GM10847 (cell line): ENCODE results near the gene PDE4D.

ENCODE experiments used
- POLR2A ChIP-seq: IDR thresholded peaks from 2 replicates; pipeline ENCODE4 v1.6.1; 2011; ENCODE audit not compliant: insufficient read length; ENCODE audit errors: extremely low read depth

PDE4D gene

DNA sequence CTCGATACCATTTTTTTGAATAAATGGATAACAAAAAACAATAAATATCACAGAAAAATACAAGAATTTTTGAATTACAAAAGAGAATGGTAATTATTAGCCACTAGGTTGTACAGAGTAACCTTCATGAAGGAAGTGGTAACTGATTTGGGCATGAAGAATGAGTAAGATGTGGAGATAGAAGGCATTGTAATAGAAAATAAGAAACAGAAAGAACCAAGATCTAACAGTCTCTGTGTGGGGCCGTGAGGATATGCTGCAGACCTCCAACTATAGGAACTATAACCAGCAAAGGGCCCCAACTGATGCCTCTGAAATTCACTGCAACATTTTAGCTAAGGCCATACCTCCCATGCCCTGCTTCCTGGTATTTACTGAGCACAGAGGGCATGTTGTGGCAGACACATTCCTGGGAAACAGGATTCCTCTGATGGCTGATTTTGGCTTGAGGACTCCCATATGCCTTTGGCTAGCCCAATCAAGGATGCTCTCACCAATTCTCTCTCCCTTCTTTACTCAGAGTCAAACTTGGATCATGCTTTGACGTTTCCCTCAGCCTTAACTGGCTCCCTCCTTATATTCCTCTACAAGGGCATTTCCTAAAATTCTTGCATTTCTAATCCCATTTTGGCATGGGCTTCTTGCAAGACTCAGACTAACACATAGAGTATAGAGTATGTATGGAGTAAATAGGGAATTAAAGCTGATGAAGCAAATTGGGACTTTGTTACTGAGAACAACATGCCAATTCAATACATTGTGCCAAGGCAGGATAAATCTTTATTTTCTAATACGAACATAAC, 208.9 kb downstream of the PDE4D start:
- TF ChIP-seq POLR2A, result no peak

- no peak for TF ChIP-seq POLR2A
Measured at GRCh38 chr5:59683311-59683710, 210.2 kb downstream of the PDE4D start.

- no peak for TF ChIP-seq POLR2A
Measured at GRCh38 chr5:59682542-59682941, 211.0 kb downstream of the PDE4D start.

GRCh38 chr5:59678943-59679342, 214.6 kb downstream of the PDE4D start:
- TF ChIP-seq POLR2A, result no peak

- TF ChIP-seq POLR2A, result no peak
Measured at GRCh38 chr5:59674763-59675162, 218.8 kb downstream of the PDE4D start.

DNA sequence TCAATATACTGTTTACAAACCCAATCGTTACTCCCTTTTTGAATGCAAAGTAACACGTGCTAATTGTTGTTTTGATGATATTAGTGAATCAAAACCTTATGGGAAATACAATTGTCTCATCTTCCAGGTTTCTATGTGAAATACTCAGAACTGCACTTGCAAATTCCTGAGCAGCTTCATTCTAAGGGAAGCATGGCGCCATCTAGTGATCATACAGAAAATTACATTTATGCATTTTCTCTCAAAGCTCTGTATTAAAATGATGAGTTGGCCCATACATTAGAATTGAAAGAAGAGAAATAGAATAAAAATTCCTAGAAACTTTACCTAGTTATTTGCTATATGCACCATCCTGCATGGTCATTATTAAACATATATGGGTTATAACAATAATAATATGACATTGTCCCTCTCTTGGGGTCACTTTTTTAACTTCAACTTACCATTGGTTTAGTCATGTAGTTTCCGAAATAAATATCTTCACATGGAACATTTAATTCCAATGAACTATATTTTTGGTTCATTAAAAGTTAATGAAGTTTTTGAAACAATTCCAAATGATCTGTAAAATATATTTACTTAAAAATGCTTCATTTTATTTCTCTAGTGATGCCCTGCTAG, 220.0 kb downstream of the PDE4D start:
- no peak for TF ChIP-seq POLR2A

DNA sequence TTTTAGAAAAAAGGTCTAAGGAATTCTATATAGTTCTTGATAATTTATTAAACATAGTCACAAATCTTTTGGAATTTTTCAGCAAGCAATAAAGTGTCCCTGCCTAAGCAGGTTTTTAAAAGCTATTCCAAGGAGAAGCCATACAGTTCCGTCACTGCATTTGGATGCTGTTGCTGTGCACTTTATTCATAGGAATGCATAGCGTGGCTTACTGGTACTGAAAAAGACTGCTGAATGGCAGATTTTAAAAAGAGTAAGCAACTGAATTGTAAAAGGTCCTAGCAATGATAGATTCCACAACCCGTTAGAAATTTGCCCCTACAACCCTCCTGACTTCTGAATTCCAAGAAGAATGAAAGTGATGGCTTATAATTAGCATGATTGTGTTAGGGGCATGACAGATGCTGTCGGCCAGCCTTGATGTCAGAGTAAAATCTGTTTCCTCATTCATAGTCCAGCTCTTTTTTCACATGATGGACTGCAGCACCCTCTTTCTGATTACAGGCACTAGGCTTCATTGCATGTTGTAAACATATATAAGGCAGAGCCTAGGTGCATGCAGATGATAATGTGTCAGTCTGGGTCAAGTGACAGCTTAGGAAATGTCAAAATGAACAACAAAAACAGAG, 227.0 kb downstream of the PDE4D start:
- TF ChIP-seq POLR2A, result no peak

- TF ChIP-seq POLR2A, result no peak
Measured at GRCh38 chr5:59665086-59665831, 228.3 kb downstream of the PDE4D start.

DNA sequence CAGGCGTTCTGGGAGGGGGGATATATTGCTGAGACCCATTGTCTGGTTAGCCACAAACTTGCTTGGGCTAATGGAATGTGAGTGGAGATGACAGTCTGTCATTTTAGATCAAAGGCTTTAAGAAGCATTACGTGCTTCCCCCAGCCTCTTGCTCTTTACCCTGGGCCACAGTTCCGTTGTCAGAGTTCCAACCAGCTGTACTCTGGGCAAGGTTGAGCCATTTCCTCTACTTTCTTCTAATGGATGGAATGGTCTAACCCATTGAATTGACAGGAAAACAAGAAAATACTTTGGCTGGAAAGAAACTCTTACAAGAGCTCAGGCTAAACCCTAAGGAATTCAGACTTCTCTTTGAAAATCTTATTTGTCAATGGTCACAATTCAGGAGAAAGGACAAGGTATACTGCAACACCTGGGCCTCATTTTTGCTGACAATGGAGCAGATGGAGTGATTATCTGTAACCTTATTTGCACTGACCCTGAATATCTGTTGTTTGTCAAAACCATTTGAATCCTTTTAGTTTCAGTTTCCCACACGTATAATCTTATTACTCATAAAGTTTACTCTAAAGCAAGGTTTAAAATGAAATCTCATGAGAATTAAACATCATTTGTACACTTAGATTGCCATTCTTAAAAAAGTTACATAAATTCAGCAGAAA, 231.4 kb downstream of the PDE4D start:
- no peak for TF ChIP-seq POLR2A

DNA sequence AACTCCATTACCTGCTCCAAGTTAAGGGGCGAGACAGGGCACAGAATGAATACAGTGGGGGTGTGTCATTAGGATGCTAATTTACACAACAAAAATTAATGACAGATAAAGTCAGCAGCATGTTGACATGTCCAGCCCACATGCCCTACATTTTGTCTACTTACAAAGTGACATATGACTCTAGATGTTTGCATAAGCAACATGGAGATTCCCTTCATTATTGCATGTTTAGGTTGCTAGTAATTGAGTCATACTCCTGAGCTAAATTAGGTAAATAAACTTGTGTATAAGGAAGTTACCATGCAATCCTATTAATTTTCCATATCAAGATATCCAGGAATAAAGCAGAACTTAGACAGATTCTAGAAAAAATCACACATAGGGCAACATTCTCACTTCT, 232.2 kb downstream of the PDE4D start:
- no peak for TF ChIP-seq POLR2A

DNA sequence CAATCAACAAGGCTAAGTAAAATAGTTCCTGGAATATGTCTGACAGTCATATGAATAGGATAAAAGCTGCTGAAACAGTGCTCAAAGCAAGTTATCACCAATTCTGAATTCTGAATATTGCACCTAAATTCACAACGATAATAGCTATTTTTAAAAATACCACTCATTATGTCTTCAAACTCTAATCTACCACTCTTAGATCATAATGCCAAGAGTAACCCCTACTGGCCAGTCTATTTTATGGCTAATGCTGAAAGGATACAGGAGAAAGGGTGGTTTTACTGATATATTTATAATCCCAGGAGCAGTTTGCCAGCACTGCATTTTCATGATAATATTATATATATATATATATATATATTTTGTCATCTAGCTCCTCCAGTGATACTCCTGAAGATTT, 232.8 kb downstream of the PDE4D start:
- TF ChIP-seq POLR2A, result no peak

- no peak for TF ChIP-seq POLR2A
Measured at GRCh38 chr5:59656351-59657254, 236.9 kb downstream of the PDE4D start.

- no peak for TF ChIP-seq POLR2A
Measured at GRCh38 chr5:59655693-59656309, 237.7 kb downstream of the PDE4D start.

GRCh38 chr5:59654691-59655090, 238.8 kb downstream of the PDE4D start:
- TF ChIP-seq POLR2A, result no peak

- TF ChIP-seq POLR2A, result no peak
Measured at GRCh38 chr5:59652449-59652848, 241.1 kb downstream of the PDE4D start.
